PC-3 (cell line): ENCODE measurements around the gene UMAD1. TPM values are rescaled to one million over a fixed set of nuclear protein-coding genes. Genes with fewer than 3 reads are reported as not detected.

Source experiments
- ATAC-seq: fragments of 200-7000 bp; cut with Tn5 transposase; 2 replicates; pipeline ENCODE4 v1.9.1; 2020; ENCODE audit warnings: mild to moderate bottlenecking, moderate library complexity
- BruUV-seq: library from RNA; stranded (reverse); fragments of 400-500 nt; replicated peaks from 2 replicates; lab custom pipeline; 2021; lab: Mats Ljungman, UMichigan
- CTCF ChIA-PET: fragments of 300-600 bp; sonication (Branson Sonifier 250); formaldehyde crosslinking; loops from one replicate; lab custom pipeline; 2022; ENCODE audit warnings: antibody characterized with exemption; lab: Charles Lee
- POLR2A ChIA-PET: fragments of 300-600 bp; sonication (Branson Sonifier 250); formaldehyde crosslinking; loops from one replicate; lab custom pipeline; 2022; ENCODE audit warnings: antibody characterized with exemption; ENCODE audit not compliant: unreplicated experiment; lab: Charles Lee
- DNase-seq: peaks from one replicate; pipeline ENCODE4 v3.0.0-alpha.2; 2015
- H2AFZ ChIP-seq: fragments of 300-600 bp; sonication (generic); 2 replicates; pipeline ENCODE4 v1.6.0; 2016; ENCODE audit warnings: antibody characterized with exemption, low read length
- H3F3A ChIP-seq: fragments of 300-600 bp; sonication (generic); one replicate; pipeline ENCODE4 v1.6.0; 2017; ENCODE audit warnings: antibody characterized with exemption, low read length, control low read depth, mild to moderate bottlenecking; ENCODE audit not compliant: unreplicated experiment
- H3K27ac ChIP-seq: fragments of 300-600 bp; sonication (generic); 2 replicates; pipeline ENCODE4 v1.5.1; 2016; ENCODE audit warnings: mild to moderate bottlenecking, low read length
- H3K27me3 ChIP-seq: fragments of 300-600 bp; sonication (generic); 2 replicates; pipeline ENCODE4 v1.6.1; 2016; ENCODE audit warnings: low read length, mixed read lengths
- H3K36me3 ChIP-seq: fragments of 300-600 bp; sonication (generic); 2 replicates; pipeline ENCODE4 v1.6.1; 2016; ENCODE audit warnings: low read depth, mixed run types, low read length, mixed read lengths
- H3K4me1 ChIP-seq: fragments of 300-600 bp; sonication (generic); 2 replicates; pipeline ENCODE4 v1.5.1; 2016; ENCODE audit warnings: low read length; ENCODE audit not compliant: insufficient read depth
- H3K4me2 ChIP-seq: fragments of 300-600 bp; sonication (generic); 2 replicates; pipeline ENCODE4 v1.6.0; 2016; ENCODE audit warnings: low read length
- H3K4me3 ChIP-seq: fragments of 300-600 bp; sonication (generic); 2 replicates; pipeline ENCODE4 v1.5.1; 2016; ENCODE audit warnings: mild to moderate bottlenecking, low read length, mixed read lengths
- H3K79me2 ChIP-seq: fragments of 300-600 bp; sonication (generic); 2 replicates; pipeline ENCODE4 v1.6.1; 2017; ENCODE audit warnings: low read length, mixed read lengths
- H3K9ac ChIP-seq: fragments of 300-600 bp; sonication (generic); 2 replicates; pipeline ENCODE4 v1.6.0; 2016; ENCODE audit warnings: mild to moderate bottlenecking, low read length
- H3K9me2 ChIP-seq: fragments of 300-600 bp; sonication (generic); replicated peaks from 2 replicates; pipeline ENCODE4 v1.6.1; 2016; ENCODE audit warnings: mixed run types, low read length, mixed read lengths
- H3K9me3 ChIP-seq: fragments of 300-600 bp; sonication (generic); 2 replicates; pipeline ENCODE4 v1.6.1; 2016; ENCODE audit warnings: low read length, mixed read lengths
- H4K20me1 ChIP-seq: fragments of 300-600 bp; sonication (generic); 2 replicates; pipeline ENCODE4 v1.6.1; 2016; ENCODE audit warnings: low read length, mixed read lengths
- EZH2 ChIP-seq: fragments of 300-600 bp; sonication (generic); IDR thresholded peaks from one replicate; pipeline ENCODE4 v1.6.1; 2017; ENCODE audit warnings: antibody characterized with exemption, mild to moderate bottlenecking, low read length; ENCODE audit not compliant: unreplicated experiment
- EZH2phosphoT487 ChIP-seq: fragments of 300-600 bp; sonication (generic); IDR thresholded peaks from 2 replicates; pipeline ENCODE4 v1.6.1; 2018; ENCODE audit warnings: mild to moderate bottlenecking, antibody characterized with exemption, low read length, borderline replicate concordance
- intact Hi-C: fragments of 100-400 bp; cut with micrococcal nuclease; formaldehyde crosslinking; loops from 2 replicates; pipeline ENCODE4 v1.9.0; 2023
- total RNA-seq: library from RNA; depleted of rRNA; stranded (reverse); fragments of >200 nt; gene quantifications from 2 replicates; pipeline ENCODE4 v1.2.3, GENCODE V29; 2014
- TF ChIP-seq, protein P1 (sequence below): fragments of 300-600 bp; sonication (generic); conservative IDR thresholded peaks from 2 replicates; pipeline ENCODE4 v1.5.1; 2017; ENCODE audit warnings: antibody characterized with exemption, low read depth, mild to moderate bottlenecking, low read length

Gene UMAD1
- total RNA-seq, 1 experiment from 2014 or later = 8.9 TPM

DNA sequence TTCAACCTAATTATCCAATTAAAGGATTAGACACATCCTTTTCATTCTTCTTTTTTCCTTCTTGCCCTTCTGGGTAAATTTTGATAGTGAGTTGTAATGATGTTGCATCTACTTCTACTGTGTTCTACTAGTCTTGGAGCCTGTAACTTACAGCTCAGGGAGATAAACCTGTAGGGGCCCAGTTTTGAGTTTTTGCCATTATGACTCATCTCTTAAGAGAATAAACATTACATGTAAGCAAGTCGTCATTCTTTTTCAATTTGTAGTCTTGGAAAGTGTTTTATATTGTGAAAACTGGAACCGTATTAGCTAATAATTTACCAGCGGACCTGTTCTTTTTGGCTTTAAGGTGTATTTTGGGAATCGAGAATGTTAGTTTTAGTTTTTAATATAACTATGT is 167.6 kb downstream of the UMAD1 start:
- TF ChIP-seq EZH2 = no peak
- TF ChIP-seq, protein P1, sequence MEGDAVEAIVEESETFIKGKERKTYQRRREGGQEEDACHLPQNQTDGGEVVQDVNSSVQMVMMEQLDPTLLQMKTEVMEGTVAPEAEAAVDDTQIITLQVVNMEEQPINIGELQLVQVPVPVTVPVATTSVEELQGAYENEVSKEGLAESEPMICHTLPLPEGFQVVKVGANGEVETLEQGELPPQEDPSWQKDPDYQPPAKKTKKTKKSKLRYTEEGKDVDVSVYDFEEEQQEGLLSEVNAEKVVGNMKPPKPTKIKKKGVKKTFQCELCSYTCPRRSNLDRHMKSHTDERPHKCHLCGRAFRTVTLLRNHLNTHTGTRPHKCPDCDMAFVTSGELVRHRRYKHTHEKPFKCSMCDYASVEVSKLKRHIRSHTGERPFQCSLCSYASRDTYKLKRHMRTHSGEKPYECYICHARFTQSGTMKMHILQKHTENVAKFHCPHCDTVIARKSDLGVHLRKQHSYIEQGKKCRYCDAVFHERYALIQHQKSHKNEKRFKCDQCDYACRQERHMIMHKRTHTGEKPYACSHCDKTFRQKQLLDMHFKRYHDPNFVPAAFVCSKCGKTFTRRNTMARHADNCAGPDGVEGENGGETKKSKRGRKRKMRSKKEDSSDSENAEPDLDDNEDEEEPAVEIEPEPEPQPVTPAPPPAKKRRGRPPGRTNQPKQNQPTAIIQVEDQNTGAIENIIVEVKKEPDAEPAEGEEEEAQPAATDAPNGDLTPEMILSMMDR = no peak
- TF ChIP-seq EZH2phosphoT487 = no peak
- no peaks in the 10 kb centered on the region for H3K9me3 ChIP-seq
- no peaks in the 10 kb centered on the region for H3K79me2 ChIP-seq
- H3K9me2 ChIP-seq = no peaks in the 10 kb centered on the region
- H2AFZ ChIP-seq = no peak overlapping the region
- peaks cover 15% of the 10 kb centered on the region for H3K4me1 ChIP-seq
- POLR2A ChIA-PET = interaction anchor here (0.5 to 0.6 kb wide), 2 partner anchors 43 to 68 kb away, joined by 3 to 5 read pairs; no protein-coding TSS in a partner anchor
- DNase-seq (peak; percentile 88), ATAC-seq (peak; percentile 94)
- intact Hi-C loops = loop anchor here (1.0 to 5.0 kb wide), 2 partner anchors 54 to 160 kb away; partner anchors contain the start of gene GLCCI1
- no peaks in the 10 kb centered on the region for H3F3A ChIP-seq
- H3K27ac ChIP-seq = no peak overlapping the region
- peak overlapping the region; percentile 64 for H3K4me2 ChIP-seq
- H4K20me1 ChIP-seq = no peaks in the 10 kb centered on the region
- H3K9ac ChIP-seq = no peak overlapping the region
- H3K36me3 ChIP-seq = no peaks in the 10 kb centered on the region
- H3K4me3 ChIP-seq = no peak overlapping the region; the same call in 1 of the 2 replicates
- no TSS peak for BruUV-seq
- CTCF ChIA-PET = no interaction called here
- H3K27me3 ChIP-seq = no peaks in the 10 kb centered on the region

DNA sequence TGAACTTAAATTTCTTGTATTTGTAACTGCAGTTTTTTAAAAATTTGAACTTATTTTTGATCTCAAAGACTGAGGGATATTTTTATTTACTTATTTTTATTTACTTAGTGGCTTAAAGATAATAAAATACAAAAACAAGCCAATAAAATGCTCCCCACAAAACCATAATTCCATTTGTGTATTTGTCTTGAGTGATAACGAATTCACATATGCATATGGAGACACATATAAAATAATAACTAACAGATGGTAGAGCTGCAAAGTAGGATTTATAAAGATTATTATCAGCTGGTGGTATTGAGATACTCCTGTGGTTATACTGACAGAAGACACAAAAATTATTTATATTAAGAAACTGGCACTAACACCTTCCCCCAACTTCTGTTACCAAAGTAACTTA is 168.1 kb downstream of the UMAD1 start:
- no TSS peak for BruUV-seq
- intact Hi-C loops = loop anchor here (1.0 to 5.0 kb wide), 2 partner anchors 54 to 160 kb away; partner anchors contain the start of gene GLCCI1
- DNase-seq (no peak), ATAC-seq (no peak)
- ChIA-PET POLR2A (interaction anchor here (0.6 kb wide), 2 partner anchors 67 to 159 kb away, joined by 4 to 5 read pairs; no protein-coding TSS in a partner anchor), CTCF (no interaction called here)
- Histone ChIP-seq H2AFZ (no peak overlapping the region), H3K4me2 (peak overlapping the region; percentile 64), H3K4me3 (no peak overlapping the region; the same call in 1 of the 2 replicates), H3K9me3 (no peaks in the 10 kb centered on the region), H3K9me2 (no peaks in the 10 kb centered on the region), H3K4me1 (peaks cover 15% of the 10 kb centered on the region), H3K27me3 (no peaks in the 10 kb centered on the region), H4K20me1 (no peaks in the 10 kb centered on the region), H3F3A (no peaks in the 10 kb centered on the region), H3K36me3 (no peaks in the 10 kb centered on the region), H3K27ac (no peak overlapping the region), H3K9ac (no peak overlapping the region), H3K79me2 (no peaks in the 10 kb centered on the region)
- TF ChIP-seq EZH2 (no peak), EZH2phosphoT487 (no peak)
- TF ChIP-seq, protein P1 = no peak

DNA sequence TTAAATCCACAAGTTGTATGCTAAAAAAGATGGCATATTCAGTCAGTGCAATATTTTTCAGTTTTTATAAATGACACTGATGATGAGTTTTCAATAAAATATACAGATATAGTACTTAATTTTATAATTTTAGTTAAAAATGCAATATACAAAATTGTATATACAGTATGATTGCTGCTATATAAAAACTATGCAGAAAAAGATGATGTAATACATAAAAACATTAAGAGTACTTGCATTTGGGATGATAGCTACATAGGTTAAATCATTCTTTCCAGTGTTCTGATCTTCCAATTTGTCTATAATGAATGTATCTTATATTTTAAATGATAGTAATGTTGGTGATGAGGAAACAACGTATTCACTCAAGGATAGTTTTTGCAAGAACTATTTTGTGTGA is 169.8 kb downstream of the UMAD1 start:
- Histone ChIP-seq H3K27ac (no peak overlapping the region), H3K4me3 (no peak overlapping the region), H3K9me3 (no peaks in the 10 kb centered on the region), H3K4me2 (no peak overlapping the region), H2AFZ (no peak overlapping the region), H3K36me3 (no peaks in the 10 kb centered on the region), H3K9me2 (no peaks in the 10 kb centered on the region), H3K4me1 (peaks cover 15% of the 10 kb centered on the region), H3K9ac (no peak overlapping the region), H3F3A (no peaks in the 10 kb centered on the region), H3K27me3 (no peaks in the 10 kb centered on the region), H4K20me1 (no peaks in the 10 kb centered on the region), H3K79me2 (no peaks in the 10 kb centered on the region)
- DNase-seq (no peak), ATAC-seq (no peak)
- TF ChIP-seq EZH2 (no peak), EZH2phosphoT487 (no peak)
- TF ChIP-seq, protein P1 = no peak
- intact Hi-C loops = no loop called here
- CTCF ChIA-PET = no interaction called here
- no TSS peak for BruUV-seq
- POLR2A ChIA-PET = no interaction called here
